ENCODE measurements around the gene CHST3. TPM values are rescaled to one million over a fixed set of nuclear protein-coding genes. Genes with fewer than 3 reads are reported as not detected.
"Not testable (repeated sequence)": the region's sequence is repeated elsewhere in the genome, so short reads cannot be mapped to it uniquely, and the experiment has no call there.

Gene CHST3
- total RNA-seq, 1 donor from 2014 or later = 41.4 TPM

DNA sequence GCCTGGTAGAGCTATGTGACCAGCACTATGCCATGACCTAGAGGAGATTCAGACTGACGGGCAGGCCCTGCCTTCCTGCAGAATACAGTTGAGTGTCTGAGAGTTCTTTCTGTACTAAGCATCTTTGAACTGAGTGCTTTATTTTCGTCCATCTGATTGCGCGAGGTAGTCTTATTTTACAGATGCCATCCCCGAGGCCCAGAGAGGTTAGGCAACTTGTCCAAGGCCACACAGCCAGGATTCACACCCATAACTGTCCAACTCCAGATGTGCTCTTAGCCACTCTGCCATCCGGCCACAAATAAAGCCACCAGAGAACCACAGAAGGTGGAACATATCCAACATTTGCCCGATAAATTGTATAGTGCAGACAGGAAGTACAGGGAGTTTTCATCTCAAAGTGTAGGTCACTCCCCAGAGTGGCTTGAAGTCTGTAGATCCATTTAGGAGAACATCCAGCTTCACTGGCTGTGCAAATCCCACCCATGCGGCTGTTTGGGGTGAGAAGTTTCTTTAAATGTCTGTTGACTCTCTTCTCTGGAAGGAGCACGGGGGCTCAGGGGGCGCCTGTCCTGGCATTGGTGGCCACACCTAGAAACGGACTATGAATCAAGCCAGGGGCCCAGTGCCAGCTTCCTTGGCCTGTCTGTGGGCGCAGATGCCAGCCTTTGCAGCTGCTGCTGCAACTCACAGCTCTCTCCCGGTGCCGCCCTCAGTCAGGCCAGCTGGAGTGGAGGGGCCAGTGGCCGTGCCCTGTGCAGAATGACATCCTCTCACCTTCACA, 11.1 kb downstream of the CHST3 start:
- peak overlapping the region; percentile 90 to 93 for H3K27ac ChIP-seq
- H3K27me3 ChIP-seq = no peaks in the 10 kb centered on the region
- peaks cover 55 to 85% of the 10 kb centered on the region in 2 donors for H3K4me1 ChIP-seq
- no peaks in the 10 kb centered on the region for H3K36me3 ChIP-seq
- TF ChIP-seq, protein P1, sequence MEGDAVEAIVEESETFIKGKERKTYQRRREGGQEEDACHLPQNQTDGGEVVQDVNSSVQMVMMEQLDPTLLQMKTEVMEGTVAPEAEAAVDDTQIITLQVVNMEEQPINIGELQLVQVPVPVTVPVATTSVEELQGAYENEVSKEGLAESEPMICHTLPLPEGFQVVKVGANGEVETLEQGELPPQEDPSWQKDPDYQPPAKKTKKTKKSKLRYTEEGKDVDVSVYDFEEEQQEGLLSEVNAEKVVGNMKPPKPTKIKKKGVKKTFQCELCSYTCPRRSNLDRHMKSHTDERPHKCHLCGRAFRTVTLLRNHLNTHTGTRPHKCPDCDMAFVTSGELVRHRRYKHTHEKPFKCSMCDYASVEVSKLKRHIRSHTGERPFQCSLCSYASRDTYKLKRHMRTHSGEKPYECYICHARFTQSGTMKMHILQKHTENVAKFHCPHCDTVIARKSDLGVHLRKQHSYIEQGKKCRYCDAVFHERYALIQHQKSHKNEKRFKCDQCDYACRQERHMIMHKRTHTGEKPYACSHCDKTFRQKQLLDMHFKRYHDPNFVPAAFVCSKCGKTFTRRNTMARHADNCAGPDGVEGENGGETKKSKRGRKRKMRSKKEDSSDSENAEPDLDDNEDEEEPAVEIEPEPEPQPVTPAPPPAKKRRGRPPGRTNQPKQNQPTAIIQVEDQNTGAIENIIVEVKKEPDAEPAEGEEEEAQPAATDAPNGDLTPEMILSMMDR (IDR thresholded peaks at IDR 0.05) = no peak
- H3K4me3 ChIP-seq = peak overlapping the region in 1 of 2 donors; percentile 40
- intact Hi-C loops (cut with DNase I) = loop anchor here (1.0 kb wide), 1 partner anchor 11 kb away; the partner anchor contains the start of gene CHST3
- H3K9me3 ChIP-seq = no peaks in the 10 kb centered on the region
- DNase-seq (ENCODE audit: low spot score in 2 of 2) = peak in 1 of 2 donors; percentile 90

DNA sequence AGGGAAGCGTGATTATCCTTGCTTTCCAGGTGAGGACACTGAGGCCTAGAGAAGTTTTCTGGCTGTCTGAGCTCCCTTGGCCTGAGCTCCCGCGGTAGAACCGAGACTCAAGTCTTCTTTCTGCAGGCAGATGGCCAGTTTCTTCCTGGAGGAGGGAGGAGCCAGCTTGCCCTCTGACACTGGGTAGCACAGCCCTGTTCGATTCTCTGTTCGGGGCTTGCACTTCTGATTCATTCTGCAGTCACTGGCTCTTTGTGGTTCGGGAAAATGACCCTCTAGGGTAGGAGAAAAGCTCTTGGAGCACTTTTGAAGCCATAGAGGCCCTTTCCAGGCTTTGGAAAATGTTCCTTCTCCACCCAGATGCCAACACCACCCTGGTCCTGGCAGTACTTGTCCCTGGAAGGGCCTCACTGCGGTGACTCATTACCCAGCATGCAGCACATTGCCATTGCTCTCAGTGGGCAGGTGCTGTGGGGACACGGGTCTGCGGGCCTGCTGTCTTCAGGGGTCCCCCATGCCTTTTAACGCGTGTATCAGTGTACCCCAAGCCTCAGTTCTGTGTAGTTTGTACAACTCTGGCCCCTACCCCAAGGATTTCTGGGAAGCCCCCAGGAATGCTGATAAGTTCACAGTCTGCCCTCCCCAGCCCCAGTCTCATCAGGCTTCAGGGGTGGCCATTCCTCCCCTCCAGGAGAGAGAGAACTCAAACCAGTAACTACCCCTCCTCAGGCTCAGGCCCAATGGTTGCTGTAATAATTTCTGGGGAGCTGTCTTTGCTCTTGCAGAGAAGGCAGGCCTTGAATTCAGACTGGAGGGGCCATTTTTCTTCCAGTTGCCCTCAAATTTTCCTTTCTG, 11.9 kb downstream of the CHST3 start:
- peaks cover 56 to 85% of the 10 kb centered on the region in 2 donors for H3K4me1 ChIP-seq

DNA sequence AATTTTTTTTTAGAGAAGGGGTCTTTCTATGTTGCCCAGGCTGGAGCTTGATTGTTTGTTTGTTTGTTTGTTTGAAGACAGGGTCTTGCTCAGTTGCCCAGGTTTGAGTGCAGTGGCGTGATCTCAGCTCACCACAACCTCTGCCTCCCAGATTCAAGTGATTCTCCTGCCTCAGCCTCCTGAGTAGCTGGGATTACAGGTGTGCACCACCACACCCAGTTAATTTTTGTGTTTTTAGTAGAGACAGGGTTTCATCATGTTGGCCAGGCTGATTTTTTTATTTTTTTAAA, 13.4 kb downstream of the CHST3 start:
- peak overlapping the region; percentile 90 to 93 for H3K27ac ChIP-seq
- intact Hi-C loops (cut with DNase I); H3K9me3 ChIP-seq; H3K4me3 ChIP-seq; DNase-seq (ENCODE audit: low spot score in 2 of 2); H3K36me3 ChIP-seq; H3K27me3 ChIP-seq: not testable (repeated sequence)
- H3K4me1 ChIP-seq = peaks cover 53 to 85% of the 10 kb centered on the region in 2 donors

More for the DNA sequence above, 11.9 kb downstream of the CHST3 start:
- Histone ChIP-seq H3K36me3 (no peaks in the 10 kb centered on the region), H3K9me3 (no peaks in the 10 kb centered on the region), H3K4me3 (peak overlapping the region in 1 of 2 donors; percentile 40), H3K27ac (peak overlapping the region; percentile 90 to 93), H3K27me3 (no peaks in the 10 kb centered on the region)
- peak in 1 of 2 donors; percentile 90 for DNase-seq (ENCODE audit: low spot score in 2 of 2)
- intact Hi-C loops (cut with DNase I) = loop anchor here (1.0 kb wide), 2 partner anchors 12 to 33 kb away; partner anchors contain the start of gene CHST3
- TF ChIP-seq, protein P1 (IDR thresholded peaks at IDR 0.05) = no peak

DNA sequence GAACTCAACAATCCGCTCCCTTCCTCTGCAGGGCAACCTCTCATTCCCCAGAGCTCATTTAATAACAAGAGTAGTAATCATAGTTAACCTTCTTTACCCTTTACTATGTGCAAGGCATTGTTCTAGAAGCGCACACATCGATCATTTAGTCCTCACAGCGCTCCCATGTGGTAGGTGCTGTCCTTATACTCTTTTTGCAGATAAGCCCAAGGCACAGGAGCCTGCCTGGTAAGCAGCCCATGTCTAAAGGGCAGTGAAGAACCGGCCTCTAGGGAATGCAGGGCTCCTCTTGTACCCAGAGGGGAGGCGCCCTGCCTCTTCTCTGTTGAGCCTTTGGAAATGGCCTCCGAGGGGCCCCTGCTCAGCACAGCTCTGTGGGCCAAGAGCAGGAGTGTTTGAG, 14.3 kb downstream of the CHST3 start:
- H3K4me1 ChIP-seq = peaks cover 44 to 85% of the 10 kb centered on the region in 2 donors
- peak overlapping the region; percentile 90 to 93 for H3K27ac ChIP-seq
- no peak overlapping the region for H3K4me3 ChIP-seq
- intact Hi-C loops (cut with DNase I) = no loop called here
- no peak for DNase-seq (ENCODE audit: low spot score in 2 of 2)
- H3K36me3 ChIP-seq = no peaks in the 10 kb centered on the region
- H3K27me3 ChIP-seq = no peaks in the 10 kb centered on the region
- no peaks in the 10 kb centered on the region for H3K9me3 ChIP-seq
- TF ChIP-seq, protein P1 (IDR thresholded peaks at IDR 0.05) = no peak

DNA sequence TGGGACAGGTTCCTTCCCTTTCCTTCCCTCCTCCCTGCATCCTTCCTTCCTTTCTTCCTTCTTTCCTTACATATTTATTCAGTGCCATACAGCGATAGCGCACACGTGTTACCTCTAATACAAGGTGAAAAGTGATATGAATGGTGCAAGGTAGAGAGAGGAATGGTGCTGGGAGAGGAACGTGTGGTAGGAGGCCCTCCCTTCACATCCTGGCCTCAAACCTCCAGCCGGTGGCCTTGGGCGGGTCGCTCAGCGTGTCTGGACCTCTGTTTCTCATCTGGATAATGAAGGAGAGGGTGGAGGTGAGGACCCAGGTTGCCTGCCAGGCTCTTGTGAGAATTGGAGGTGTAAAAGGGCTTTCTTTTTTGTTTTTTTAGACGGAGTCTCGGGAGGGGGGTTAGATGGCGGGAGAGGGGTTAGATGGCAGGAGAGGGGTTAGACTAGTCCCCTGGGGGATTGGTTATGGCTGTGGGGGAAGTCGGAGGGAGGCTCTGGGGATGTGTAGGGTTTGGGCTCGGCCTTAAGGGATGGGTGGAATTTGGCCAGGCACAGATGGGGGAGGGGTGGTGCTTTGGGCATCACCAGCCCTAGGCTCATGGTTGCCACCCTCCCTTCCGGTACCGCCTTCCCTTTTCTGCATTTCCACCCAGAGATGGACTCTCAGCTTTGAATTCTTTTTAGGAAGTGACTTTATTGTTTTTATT, 14.9 kb downstream of the CHST3 start:
- H3K36me3 ChIP-seq = no peaks in the 10 kb centered on the region
- no peaks in the 10 kb centered on the region for H3K9me3 ChIP-seq
- intact Hi-C loops (cut with DNase I) = no loop called here
- H3K27ac ChIP-seq = peak overlapping the region; percentile 90 to 93
- H3K4me3 ChIP-seq = no peak overlapping the region
- peaks cover 37 to 85% of the 10 kb centered on the region in 2 donors for H3K4me1 ChIP-seq
- DNase-seq (ENCODE audit: low spot score in 2 of 2) = no peak
- no peaks in the 10 kb centered on the region for H3K27me3 ChIP-seq
- TF ChIP-seq, protein P1 (IDR thresholded peaks at IDR 0.05) = no peak

Data from ascending aorta (tissue), 2 donors.